Stimulated activated CD4-positive, alpha-beta T cell treated with anti-CD3 and anti-CD28 coated beads, Interleukin-12 subunit alpha, Interleukin-12 subunit beta, amount 100 ng/mL, for 4 hours (primary cell): ENCODE measurements around the gene B3GALNT2.
A peak's percentile ranks its signal among the peaks of the same experiment; 100 is the strongest.
"Not testable (repeated sequence)": the region's sequence is repeated elsewhere in the genome, so short reads cannot be mapped to it uniquely, and the experiment has no call there.

Source experiments
- DNase-seq: peaks from one replicate; pipeline ENCODE4 v3.0.0-alpha.2; 2020

Gene B3GALNT2

GRCh38 chr1:235504122-235504493, at the start of gene B3GALNT2:
Gene B3GALNT2 (minus strand): TSS chr1:235504452. CDS start chr1:235504252, 200 bp downstream.
- no peak for DNase-seq

GRCh38 chr1:235553112-235553551, 48.9 kb upstream of the B3GALNT2 start:
- DNase-seq: no peak

- no peak for DNase-seq
Observed at GRCh38 chr1:235552146-235552716, 48.0 kb upstream of the B3GALNT2 start.

GRCh38 chr1:235549351-235550139, 45.3 kb upstream of the B3GALNT2 start:
- DNase-seq: no peak

GRCh38 chr1:235546369-235547155, 42.3 kb upstream of the B3GALNT2 start:
- DNase-seq: not testable (repeated sequence)

- no peak for DNase-seq
Observed at GRCh38 chr1:235545292-235545930, 41.2 kb upstream of the B3GALNT2 start.

- DNase-seq: not testable (repeated sequence)
Observed at GRCh38 chr1:235542845-235543244, 38.6 kb upstream of the B3GALNT2 start.

- DNase-seq: no peak
Observed at GRCh38 chr1:235533476-235534168, 29.4 kb upstream of the B3GALNT2 start.

- DNase-seq: no peak
Observed at GRCh38 chr1:235532360-235532759, 28.1 kb upstream of the B3GALNT2 start.

- DNase-seq: no peak
Observed at GRCh38 chr1:235527196-235527814, 23.1 kb upstream of the B3GALNT2 start.

- no peak for DNase-seq
Observed at GRCh38 chr1:235525314-235525713, 21.1 kb upstream of the B3GALNT2 start.

GRCh38 chr1:235516862-235517446, 12.7 kb upstream of the B3GALNT2 start:
- no peak for DNase-seq

GRCh38 chr1:235515844-235516512, 11.7 kb upstream of the B3GALNT2 start:
- no peak for DNase-seq

GRCh38 chr1:235513495-235514366, 9.5 kb upstream of the B3GALNT2 start:
- DNase-seq: no peak

- no peak for DNase-seq
Observed at GRCh38 chr1:235511470-235512240, 7.4 kb upstream of the B3GALNT2 start.

- no peak for DNase-seq
Observed at GRCh38 chr1:235510823-235511222, 6.6 kb upstream of the B3GALNT2 start.

GRCh38 chr1:235507623-235508022, 3.4 kb upstream of the B3GALNT2 start:
- no peak for DNase-seq

GRCh38 chr1:235504494-235505222, 406 bp upstream of the B3GALNT2 start:
- peak; percentile 98 for DNase-seq
